Forelimb muscle (tissue), 1 donor: ENCODE results near the gene ZMYND10. TPM values are rescaled to one million over a fixed set of nuclear protein-coding genes. Genes with fewer than 3 reads are reported as not detected.

Experiments used
- DNase-seq: peaks from one replicate; pipeline ENCODE4 v3.0.0-alpha.2; 2013; ENCODE audit warnings: low read depth
- polyA plus RNA-seq: library from polyadenylated mRNA; unstranded; fragments of 120-200 nt; gene quantifications from one replicate; pipeline ENCODE4 v1.2.1, GENCODE V29; 2013; ENCODE audit not compliant: insufficient read length

ZMYND10 gene
- polyA plus RNA-seq, 1 donor, result 1.1 TPM

GRCh38 chr3:50371133-50371685 is 25.7 kb upstream of the ZMYND10 start:
- DNase-seq, result no peak

GRCh38 chr3:50370594-50370993 is 25.1 kb upstream of the ZMYND10 start:
- DNase-seq, result no peak

GRCh38 chr3:50369012-50369670 is 23.6 kb upstream of the ZMYND10 start:
- DNase-seq, result no peak

GRCh38 chr3:50365842-50366220 is 20.3 kb upstream of the ZMYND10 start:
- no peak for DNase-seq

- no peak for DNase-seq
Measured at GRCh38 chr3:50365080-50365841, 19.7 kb upstream of the ZMYND10 start.

- DNase-seq, result no peak
Measured at GRCh38 chr3:50364573-50365079, 19.1 kb upstream of the ZMYND10 start.

DNA sequence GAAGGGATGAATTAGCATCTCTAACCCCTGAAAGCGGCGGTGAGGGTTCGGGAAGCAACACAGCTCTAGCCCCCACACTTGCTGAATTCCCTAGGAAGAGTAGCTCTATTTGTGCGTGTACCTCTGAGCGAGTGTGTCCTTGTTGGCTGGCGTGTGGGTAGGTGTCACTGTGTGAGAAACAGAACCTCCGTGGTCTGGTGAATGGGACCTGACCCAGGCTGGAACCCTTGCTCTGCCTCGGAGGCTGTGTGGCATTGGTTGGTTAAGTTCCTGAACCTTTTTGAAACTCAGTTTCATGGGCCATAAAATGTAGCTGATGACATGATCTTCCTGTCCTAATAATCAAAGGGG is 14.2 kb upstream of the ZMYND10 start:
- DNase-seq, result no peak

DNA sequence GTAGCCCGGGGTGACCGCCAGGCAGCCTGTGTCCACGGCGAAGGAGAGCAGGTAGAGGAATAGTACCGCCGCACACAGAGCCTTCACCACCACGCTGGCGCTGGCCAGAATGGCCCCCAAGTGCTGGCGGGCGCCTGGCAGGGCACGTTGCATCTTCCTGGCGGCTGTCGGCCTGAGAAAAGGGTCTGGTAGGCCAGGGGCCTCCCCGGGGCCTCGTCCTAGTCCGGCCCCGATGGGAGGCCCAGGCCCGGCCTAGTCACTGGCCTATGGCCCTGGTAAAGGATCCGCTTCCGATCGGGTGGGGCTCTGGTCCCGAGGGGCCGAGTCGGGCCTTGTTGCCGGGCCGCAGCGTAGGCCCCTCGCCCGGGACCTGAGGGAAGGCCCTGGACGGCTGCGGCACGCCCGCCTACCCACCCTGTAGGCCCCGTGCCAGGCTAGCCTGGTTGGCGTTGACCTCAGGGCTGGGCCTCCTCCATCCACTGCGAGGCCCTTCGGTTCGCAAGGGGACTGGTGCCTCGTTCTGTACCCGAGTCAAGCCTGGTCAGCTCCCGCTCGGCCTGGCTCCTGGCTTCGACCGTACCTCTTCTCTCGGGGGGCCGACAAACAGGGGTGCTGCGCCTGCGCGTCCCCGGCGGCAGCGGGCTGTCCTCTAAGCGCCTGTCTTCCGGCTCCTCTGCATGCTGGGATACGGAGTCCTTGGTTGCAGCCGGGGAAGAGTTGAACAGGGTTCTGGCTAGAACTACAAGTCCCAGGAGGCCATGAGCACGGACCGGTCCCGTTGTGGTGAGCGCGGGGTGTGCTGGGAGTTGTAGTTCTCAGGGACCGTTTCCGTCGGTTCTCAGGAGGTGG is 13.6 kb upstream of the ZMYND10 start, which contains the start of gene TMEM115:
Gene TMEM115, minus strand, starts transcription at position 611 of the 849 bp plus-strand sequence. Its CDS starts 458 bp downstream, at position 153.
- DNase-seq, result peak; percentile 99

DNA sequence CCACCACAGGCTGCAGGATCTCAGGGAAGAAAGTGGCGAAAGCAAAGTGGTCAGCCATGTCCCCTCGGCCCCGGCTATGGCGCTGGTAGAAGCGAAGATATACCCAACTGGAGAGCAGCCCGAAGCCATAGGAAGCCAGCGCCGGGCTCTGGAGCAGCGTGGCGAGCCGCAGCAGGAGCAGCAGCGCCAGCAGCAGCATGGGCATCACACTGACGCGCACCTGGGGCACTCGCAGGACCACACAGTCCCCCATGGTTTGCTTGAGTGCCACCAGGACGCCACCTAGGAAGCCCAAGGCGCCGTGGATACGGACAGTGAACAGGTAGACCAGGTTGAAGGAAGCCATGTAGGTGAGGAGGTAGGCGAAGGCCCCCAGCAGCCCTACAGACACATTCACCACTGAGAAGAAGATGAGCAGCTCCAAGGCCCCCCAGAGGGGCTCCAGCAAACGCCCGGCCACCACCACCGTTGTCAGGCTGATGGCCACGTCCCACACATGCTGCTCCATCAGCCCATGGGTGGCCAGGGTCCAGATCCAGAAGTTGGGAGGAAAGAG is 12.9 kb upstream of the ZMYND10 start:
- DNase-seq, result no peak

GRCh38 chr3:50357481-50357880 is 11.9 kb upstream of the ZMYND10 start:
- no peak for DNase-seq

DNA sequence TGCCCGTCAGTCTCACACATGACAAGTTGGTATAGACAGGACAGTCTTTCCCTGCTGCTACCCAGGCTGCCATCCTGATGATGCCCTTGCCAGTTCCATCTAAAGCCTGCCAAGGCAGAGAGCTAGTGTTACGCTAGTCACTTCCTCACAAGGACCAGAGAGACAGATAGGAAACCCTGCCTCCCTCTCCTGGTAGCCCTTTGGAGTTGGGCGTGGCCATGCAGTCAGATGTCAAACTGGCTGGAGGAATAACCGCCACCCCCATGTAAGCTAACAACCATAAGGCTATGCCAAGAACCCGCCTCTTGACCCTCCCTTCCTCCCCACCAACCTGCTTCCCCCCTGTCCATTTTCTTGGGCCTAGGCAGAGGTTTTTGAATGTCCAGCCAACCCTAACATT is 11.0 kb upstream of the ZMYND10 start:
- DNase-seq, result no peak

- DNase-seq, result no peak
Measured at GRCh38 chr3:50355829-50356552, 10.5 kb upstream of the ZMYND10 start.

GRCh38 chr3:50354850-50355249 is 9.3 kb upstream of the ZMYND10 start:
- no peak for DNase-seq

GRCh38 chr3:50354186-50354764 is 8.7 kb upstream of the ZMYND10 start:
- DNase-seq, result no peak

DNA sequence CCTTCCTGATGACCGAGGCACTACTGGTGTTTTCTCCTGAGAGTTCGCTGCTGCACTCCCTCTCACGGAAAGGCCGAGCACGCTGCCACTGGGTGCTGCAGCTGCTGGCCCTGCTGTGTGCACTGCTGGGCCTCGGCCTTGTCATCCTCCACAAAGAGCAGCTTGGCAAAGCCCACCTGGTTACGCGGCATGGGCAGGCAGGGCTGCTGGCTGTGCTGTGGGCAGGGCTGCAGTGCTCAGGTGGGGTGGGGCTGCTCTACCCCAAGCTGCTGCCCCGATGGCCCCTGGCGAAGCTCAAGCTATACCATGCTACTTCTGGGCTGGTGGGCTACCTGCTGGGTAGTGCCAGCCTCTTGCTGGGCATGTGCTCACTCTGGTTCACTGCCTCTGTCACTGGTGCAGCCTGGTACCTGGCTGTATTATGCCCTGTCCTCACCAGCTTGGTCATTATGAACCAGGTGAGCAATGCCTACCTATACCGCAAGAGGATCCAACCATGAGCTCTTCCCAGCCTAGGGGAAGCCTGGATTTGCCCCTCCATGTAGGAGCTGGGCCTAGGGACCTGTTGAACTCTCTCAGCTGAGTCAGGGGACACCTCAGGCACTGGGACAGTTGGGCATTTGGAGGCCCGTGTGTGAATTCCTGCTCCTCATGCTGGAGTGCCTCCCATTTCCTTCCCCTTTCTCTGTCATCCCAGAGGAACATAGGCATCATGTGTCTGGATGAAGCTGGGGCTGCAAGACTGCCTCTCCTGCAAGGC is 7.9 kb upstream of the ZMYND10 start:
- DNase-seq, result no peak

GRCh38 chr3:50352781-50353180 is 7.2 kb upstream of the ZMYND10 start:
- DNase-seq, result no peak

DNA sequence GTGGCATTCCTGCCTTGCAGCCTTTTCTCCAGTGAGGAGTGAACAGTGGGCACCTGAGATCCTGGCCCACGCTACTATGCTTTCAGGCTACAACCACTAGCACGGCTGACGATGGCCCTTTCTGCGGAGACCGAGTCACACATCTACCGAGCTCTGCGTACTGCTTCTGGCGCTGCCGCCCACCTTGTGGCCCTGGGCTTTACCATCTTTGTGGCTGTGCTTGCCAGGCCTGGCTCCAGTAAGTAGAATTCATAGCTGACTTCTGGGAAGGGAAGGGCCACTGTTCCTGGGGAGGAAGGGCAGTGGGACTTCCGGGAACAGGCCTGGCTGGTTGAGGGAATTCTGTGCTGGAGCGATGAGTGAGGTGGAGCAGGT is 5.8 kb upstream of the ZMYND10 start:
- DNase-seq, result no peak

DNA sequence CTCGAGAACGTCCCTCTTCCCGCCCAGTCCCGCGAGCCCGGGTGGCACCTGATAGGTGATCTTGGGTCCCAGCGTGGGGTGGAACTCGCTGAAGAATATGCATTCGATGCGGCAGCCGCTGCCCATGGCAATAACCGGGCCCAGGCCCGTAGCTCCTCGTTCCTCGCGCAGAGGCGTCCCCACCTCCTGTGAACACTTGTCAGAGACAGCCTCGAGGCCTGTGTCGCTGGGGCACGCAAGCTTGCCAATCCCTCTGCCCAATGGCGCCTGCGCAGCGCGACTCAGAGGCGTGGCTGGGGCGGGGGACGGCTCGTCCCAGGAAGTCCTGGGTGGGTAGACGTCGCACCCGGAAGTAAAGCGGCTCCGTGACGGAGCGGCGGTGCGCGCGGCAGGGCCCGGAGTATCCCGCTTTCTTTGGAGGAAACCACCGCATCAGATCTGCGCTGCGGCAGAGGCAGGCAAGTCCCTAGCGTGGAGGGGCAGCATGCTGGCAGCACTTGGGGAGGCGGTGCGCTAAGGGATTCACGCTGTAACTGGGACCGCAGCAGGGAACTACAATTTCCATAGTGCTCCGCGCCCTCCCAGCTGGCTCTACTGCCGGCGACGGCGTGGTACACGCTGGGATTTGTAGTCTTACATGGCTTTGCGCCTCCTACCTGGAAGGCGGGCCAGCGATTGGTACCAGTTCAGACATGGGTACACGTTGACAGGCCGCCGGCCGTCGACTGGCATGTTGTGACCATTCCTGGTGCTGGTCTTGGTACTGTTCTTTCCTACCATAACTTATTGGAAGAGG is 5.2 kb upstream of the ZMYND10 start, which contains the start of the genes CYB561D2 and NPRL2:
Gene CYB561D2, plus strand, starts transcription at position 336 of the 796 bp plus-strand sequence. CDS start 572 bp downstream, outside the sequence.
Gene NPRL2, minus strand, starts transcription at position 249 of the 796 bp plus-strand sequence. Its CDS starts 123 bp downstream, at position 126.
- DNase-seq, result peak; percentile 84

GRCh38 chr3:50350213-50350526 is 4.6 kb upstream of the ZMYND10 start:
- no peak for DNase-seq
